Skin epidermis (tissue), 12 donors: ENCODE measurements around the gene COPS3.

Experiments used
- H3K27ac ChIP-seq, 21 experiments: fragments of 200-600 bp; sonication (generic) in 11 of 21; one replicate each; pipeline ENCODE4 v1.5.0; 2020; ENCODE audit warnings: mild to moderate bottlenecking in 3 of 21, inconsistent platforms in 2 of 21, moderate library complexity in 2 of 21
- H3K4me3 ChIP-seq, 7 experiments: fragments of 200-600 bp; sonication (generic) in 2 of 7; one replicate each; pipeline ENCODE4 v1.5.0; 2020; ENCODE audit warnings: inconsistent platforms in 2 of 7, mild to moderate bottlenecking in 2 of 7, moderate library complexity in 1 of 7

The COPS3 gene

GRCh38 chr17:17226451-17227265 lies 54.4 kb downstream of the COPS3 start:
- no peak overlapping the region for H3K4me3 ChIP-seq
- no peak overlapping the region for H3K27ac ChIP-seq

- H3K4me3 ChIP-seq, result no peak overlapping the region
- H3K27ac ChIP-seq, result no peak overlapping the region
These were observed 55.1 kb downstream of the COPS3 start for GRCh38 chr17:17225901-17226300.

GRCh38 chr17:17224137-17224536 lies 56.9 kb downstream of the COPS3 start:
- Histone ChIP-seq H3K27ac (no peak overlapping the region), H3K4me3 (no peak overlapping the region)

GRCh38 chr17:17223736-17224135 lies 57.3 kb downstream of the COPS3 start:
- H3K4me3 ChIP-seq, result no peak overlapping the region
- H3K27ac ChIP-seq, result no peak overlapping the region

- H3K27ac ChIP-seq, result no peak overlapping the region
- H3K4me3 ChIP-seq, result no peak overlapping the region
These were observed 59.7 kb downstream of the COPS3 start for GRCh38 chr17:17221329-17221728.

GRCh38 chr17:17220529-17220928 lies 60.5 kb downstream of the COPS3 start:
- Histone ChIP-seq H3K27ac (no peak overlapping the region), H3K4me3 (no peak overlapping the region)

- no peak overlapping the region for H3K27ac ChIP-seq
- H3K4me3 ChIP-seq, result no peak overlapping the region
These were observed 63.1 kb downstream of the COPS3 start for GRCh38 chr17:17217995-17218394.

GRCh38 chr17:17216776-17217175 lies 64.3 kb downstream of the COPS3 start:
- Histone ChIP-seq H3K4me3 (no peak overlapping the region), H3K27ac (no peak overlapping the region)

- Histone ChIP-seq H3K27ac (no peak overlapping the region), H3K4me3 (no peak overlapping the region)
These were observed 64.8 kb downstream of the COPS3 start for GRCh38 chr17:17216236-17216635.

GRCh38 chr17:17215575-17215974 lies 65.5 kb downstream of the COPS3 start:
- Histone ChIP-seq H3K4me3 (no peak overlapping the region), H3K27ac (no peak overlapping the region)

GRCh38 chr17:17214646-17215436 lies 66.2 kb downstream of the COPS3 start:
- no peak overlapping the region for H3K27ac ChIP-seq
- no peak overlapping the region for H3K4me3 ChIP-seq

- H3K27ac ChIP-seq, result no peak overlapping the region
- no peak overlapping the region for H3K4me3 ChIP-seq
These were observed 67.3 kb downstream of the COPS3 start for GRCh38 chr17:17213775-17214174.

GRCh38 chr17:17207998-17208397 lies 73.0 kb downstream of the COPS3 start:
- Histone ChIP-seq H3K4me3 (no peak overlapping the region), H3K27ac (no peak overlapping the region)

- Histone ChIP-seq H3K4me3 (no peak overlapping the region), H3K27ac (peak overlapping the region in 11 of 21 experiments; percentile 16 to 85 (median 78))
These were observed 74.1 kb downstream of the COPS3 start for GRCh38 chr17:17206913-17207335.

- peak within 1 kb of the TSS; percentile 20 to 62 (median 50) for H3K4me3 ChIP-seq
- H3K27ac ChIP-seq, result peak within 1 kb of the TSS in 19 of 21 experiments; percentile 26 to 85 (median 69)
These were observed 74.7 kb downstream of the COPS3 start, which contains the start of gene PLD6 for GRCh38 chr17:17206124-17206912. Gene PLD6, minus strand, starts transcription at chr17:17206333. Its CDS starts 47 bp downstream, at chr17:17206286.

- peak overlapping the region in 19 of 21 experiments; percentile 26 to 85 (median 69) for H3K27ac ChIP-seq
- H3K4me3 ChIP-seq, result peak overlapping the region; percentile 20 to 62 (median 50)
These were observed 75.5 kb downstream of the COPS3 start for GRCh38 chr17:17205368-17206123.

GRCh38 chr17:17204635-17205231 lies 76.3 kb downstream of the COPS3 start:
- Histone ChIP-seq H3K4me3 (peak overlapping the region; percentile 20 to 62 (median 50)), H3K27ac (peak overlapping the region in 10 of 21 experiments; percentile 26 to 85 (median 79))

- H3K4me3 ChIP-seq, result no peak overlapping the region
These were observed 76.9 kb downstream of the COPS3 start for GRCh38 chr17:17204041-17204591.

More at GRCh38 chr17:17204041-17204591, 76.9 kb downstream of the COPS3 start:
- H3K27ac ChIP-seq, result peak overlapping the region in 2 of 21 experiments; percentile 3 to 47
